ENCODE results near the gene PASK. TPM values are rescaled to one million over a fixed set of nuclear protein-coding genes. Genes with fewer than 3 reads are reported as not detected.

Gene PASK
- total RNA-seq, 1 donor: 21.9 TPM

GRCh38 chr2:241156971-241157441, 7.7 kb upstream of the PASK start:
- no peak overlapping the region for H3K4me3 ChIP-seq (ENCODE audit: low read depth, low read length)
- no peak for DNase-seq (ENCODE audit: low read depth)
- TF ChIP-seq CTCF (IDR thresholded peaks at IDR 0.05; ENCODE audit: insufficient read depth, low read length): no peak

GRCh38 chr2:241155936-241156335, 6.7 kb upstream of the PASK start:
- H3K4me3 ChIP-seq (ENCODE audit: low read depth, low read length): no peak overlapping the region
- TF ChIP-seq CTCF (IDR thresholded peaks at IDR 0.05; ENCODE audit: insufficient read depth, low read length): no peak
- no peak for DNase-seq (ENCODE audit: low read depth)

GRCh38 chr2:241154915-241155314, 5.6 kb upstream of the PASK start:
- TF ChIP-seq CTCF (IDR thresholded peaks at IDR 0.05; ENCODE audit: insufficient read depth, low read length): no peak
- DNase-seq (ENCODE audit: low read depth): peak; percentile 63
- no peak overlapping the region for H3K4me3 ChIP-seq (ENCODE audit: low read depth, low read length)

- no peak for TF ChIP-seq CTCF (IDR thresholded peaks at IDR 0.05; ENCODE audit: insufficient read depth, low read length)
- no peak overlapping the region for H3K4me3 ChIP-seq (ENCODE audit: low read depth, low read length)
- DNase-seq (ENCODE audit: low read depth): no peak
These were observed 4.3 kb upstream of the PASK start for GRCh38 chr2:241153616-241154015.

GRCh38 chr2:241151934-241152660, 2.8 kb upstream of the PASK start:
- DNase-seq (ENCODE audit: low read depth): peak; percentile 7
- H3K4me3 ChIP-seq (ENCODE audit: low read depth, low read length): peak overlapping the region; percentile 17
- no peak for TF ChIP-seq CTCF (IDR thresholded peaks at IDR 0.05; ENCODE audit: insufficient read depth, low read length)

- H3K4me3 ChIP-seq (ENCODE audit: low read depth, low read length): peak overlapping the region; percentile 85
- DNase-seq (ENCODE audit: low read depth): peak; percentile 7
- TF ChIP-seq CTCF (IDR thresholded peaks at IDR 0.05; ENCODE audit: insufficient read depth, low read length): no peak
These were observed 1.6 kb upstream of the PASK start for GRCh38 chr2:241150660-241151530.
